ENCODE results near the gene ZSCAN30. TPM values are rescaled to one million over a fixed set of nuclear protein-coding genes. Genes with fewer than 3 reads are reported as not detected.
A peak's percentile ranks its signal among the peaks of the same experiment; 100 is the strongest.

Gene ZSCAN30
- total RNA-seq = 10 to 100 TPM; 12.1 to 27.2 (median 17.6) TPM

DNA sequence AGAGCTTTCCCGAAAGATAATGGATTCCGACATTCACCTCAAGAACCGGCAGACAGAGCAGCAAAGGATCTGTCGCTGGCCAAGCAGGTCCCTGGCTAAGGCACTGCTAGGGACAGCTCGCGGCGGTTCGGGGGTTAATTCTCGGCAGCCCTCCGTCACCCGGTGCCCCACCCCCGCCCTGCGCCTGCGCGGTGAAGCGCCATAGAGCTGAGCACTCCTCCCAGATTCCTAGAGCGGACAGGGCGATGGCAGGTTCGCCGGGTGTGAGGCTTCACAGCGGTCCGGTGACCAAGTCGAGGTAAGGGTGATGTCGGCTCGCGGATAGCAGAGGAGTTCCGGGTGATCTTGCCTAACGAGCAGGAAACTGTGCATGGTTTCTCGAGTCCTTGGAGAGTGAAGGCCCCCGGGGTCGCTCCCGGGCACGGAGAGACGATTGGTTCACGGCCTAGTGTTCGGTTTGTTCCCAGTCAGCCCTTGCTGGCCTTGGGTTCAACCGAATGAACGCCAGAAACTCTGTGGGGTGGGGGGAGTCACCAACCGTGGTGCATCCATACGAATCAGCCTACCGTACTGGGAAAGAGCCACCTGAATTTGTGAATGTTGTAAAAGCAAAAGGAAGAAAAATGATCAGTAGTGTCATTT is at the start of gene ZSCAN30:
Gene ZSCAN30 (minus strand): TSS at position 136 of the 642 bp plus-strand sequence. CDS start 25,877 bp downstream, outside the sequence.
- Histone ChIP-seq H3K4me1 (peaks cover 7 to 53% (median 16%) of the 10 kb centered on the region in 3 donors), H3K27me3 (no peaks in the 10 kb centered on the region), H3K27ac (peak within 1 kb of the TSS; percentile 62 to 93 (median 87)), H3K9me3 (no peaks in the 10 kb centered on the region), H3K36me3 (peaks cover 0 to 25% of the 10 kb centered on the region in 2 donors), H3K4me3 (peak within 1 kb of the TSS; percentile 61 to 79)
- ATAC-seq = peak; percentile 99
- WGBS, 2 donors (ENCODE audit: low coverage in 1 of 2) = 0% methylated on average over 7 to 9 of the region's 41 CpGs
- TF ChIP-seq EP300 (IDR thresholded peaks at IDR 0.05) = no peak
- peak; percentile 58 to 61 for TF ChIP-seq POLR2A (IDR thresholded peaks at IDR 0.05)
- TF ChIP-seq, protein P1, sequence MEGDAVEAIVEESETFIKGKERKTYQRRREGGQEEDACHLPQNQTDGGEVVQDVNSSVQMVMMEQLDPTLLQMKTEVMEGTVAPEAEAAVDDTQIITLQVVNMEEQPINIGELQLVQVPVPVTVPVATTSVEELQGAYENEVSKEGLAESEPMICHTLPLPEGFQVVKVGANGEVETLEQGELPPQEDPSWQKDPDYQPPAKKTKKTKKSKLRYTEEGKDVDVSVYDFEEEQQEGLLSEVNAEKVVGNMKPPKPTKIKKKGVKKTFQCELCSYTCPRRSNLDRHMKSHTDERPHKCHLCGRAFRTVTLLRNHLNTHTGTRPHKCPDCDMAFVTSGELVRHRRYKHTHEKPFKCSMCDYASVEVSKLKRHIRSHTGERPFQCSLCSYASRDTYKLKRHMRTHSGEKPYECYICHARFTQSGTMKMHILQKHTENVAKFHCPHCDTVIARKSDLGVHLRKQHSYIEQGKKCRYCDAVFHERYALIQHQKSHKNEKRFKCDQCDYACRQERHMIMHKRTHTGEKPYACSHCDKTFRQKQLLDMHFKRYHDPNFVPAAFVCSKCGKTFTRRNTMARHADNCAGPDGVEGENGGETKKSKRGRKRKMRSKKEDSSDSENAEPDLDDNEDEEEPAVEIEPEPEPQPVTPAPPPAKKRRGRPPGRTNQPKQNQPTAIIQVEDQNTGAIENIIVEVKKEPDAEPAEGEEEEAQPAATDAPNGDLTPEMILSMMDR (IDR thresholded peaks at IDR 0.05) = no peak
- TF ChIP-seq POLR2AphosphoS5 (IDR thresholded peaks at IDR 0.05) = peak; percentile 77

DNA sequence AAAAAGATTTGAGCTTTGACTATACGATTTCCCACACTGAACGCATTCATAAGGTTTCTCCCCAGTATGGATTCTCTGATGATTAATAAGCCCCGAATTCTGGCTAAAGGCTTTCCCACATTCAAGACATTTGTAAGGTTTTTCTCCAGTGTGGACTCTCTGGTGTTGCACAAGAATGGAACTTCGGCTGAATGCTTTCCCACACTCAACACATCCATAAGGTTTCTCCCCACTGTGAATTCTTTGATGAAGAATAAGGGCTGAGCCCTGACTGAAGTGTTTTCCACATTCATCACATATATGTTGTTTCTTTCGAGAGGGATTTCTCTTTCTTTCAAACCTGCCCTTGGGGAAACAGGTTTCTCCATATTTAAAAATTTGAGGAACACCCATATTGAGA is 47.3 kb upstream of the ZSCAN30 start:
- H3K36me3 ChIP-seq = peaks cover 37 to 83% of the 10 kb centered on the region in 2 donors
- no peak overlapping the region for H3K27ac ChIP-seq
- H3K4me1 ChIP-seq = peaks cover 0 to 55% (median 0%) of the 10 kb centered on the region in 3 donors
- H3K4me3 ChIP-seq = no peak overlapping the region
- WGBS, 2 donors (ENCODE audit: low coverage in 1 of 2) = 86 to 90% methylated on average over 5 of the region's 5 CpGs
- H3K27me3 ChIP-seq = no peaks in the 10 kb centered on the region
- TF ChIP-seq, protein P1 (IDR thresholded peaks at IDR 0.05) = no peak
- TF ChIP-seq POLR2AphosphoS5 (IDR thresholded peaks at IDR 0.05) = no peak
- no peak for TF ChIP-seq EP300 (IDR thresholded peaks at IDR 0.05)
- no peak for TF ChIP-seq POLR2A (IDR thresholded peaks at IDR 0.05)
- H3K9me3 ChIP-seq = no peaks in the 10 kb centered on the region
- ATAC-seq = no peak

DNA sequence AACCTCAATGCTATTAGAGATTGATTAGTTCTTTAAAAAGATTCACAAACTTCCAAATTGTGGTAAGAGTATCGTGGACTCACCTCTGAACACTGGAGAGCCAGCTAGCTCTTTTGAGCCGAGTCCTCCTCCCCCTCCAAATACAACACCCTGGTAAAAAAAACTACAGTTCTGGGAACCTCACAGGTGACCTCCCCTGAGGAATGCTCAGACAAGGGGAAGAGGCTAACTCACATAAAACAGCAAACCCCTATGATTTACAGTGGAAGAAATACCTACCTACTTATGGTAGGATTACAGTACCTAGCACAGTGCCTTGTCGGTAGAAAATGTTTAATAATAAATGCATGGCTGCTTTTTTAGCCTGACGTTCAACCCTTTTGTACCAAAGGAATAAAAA is 45.8 kb upstream of the ZSCAN30 start:
- Histone ChIP-seq H3K4me3 (no peak overlapping the region), H3K27me3 (no peaks in the 10 kb centered on the region), H3K9me3 (no peaks in the 10 kb centered on the region), H3K27ac (no peak overlapping the region), H3K36me3 (peaks cover 37 to 95% of the 10 kb centered on the region in 2 donors), H3K4me1 (peaks cover 0 to 41% (median 0%) of the 10 kb centered on the region in 3 donors)
- TF ChIP-seq, protein P1 (IDR thresholded peaks at IDR 0.05) = no peak
- no peak for TF ChIP-seq POLR2A (IDR thresholded peaks at IDR 0.05)
- TF ChIP-seq POLR2AphosphoS5 (IDR thresholded peaks at IDR 0.05) = no peak
- TF ChIP-seq EP300 (IDR thresholded peaks at IDR 0.05) = no peak
- WGBS, 2 donors (ENCODE audit: low coverage in 1 of 2) = 75 to 83% methylated on average over 3 to 4 of the region's 4 CpGs
- ATAC-seq = no peak

DNA sequence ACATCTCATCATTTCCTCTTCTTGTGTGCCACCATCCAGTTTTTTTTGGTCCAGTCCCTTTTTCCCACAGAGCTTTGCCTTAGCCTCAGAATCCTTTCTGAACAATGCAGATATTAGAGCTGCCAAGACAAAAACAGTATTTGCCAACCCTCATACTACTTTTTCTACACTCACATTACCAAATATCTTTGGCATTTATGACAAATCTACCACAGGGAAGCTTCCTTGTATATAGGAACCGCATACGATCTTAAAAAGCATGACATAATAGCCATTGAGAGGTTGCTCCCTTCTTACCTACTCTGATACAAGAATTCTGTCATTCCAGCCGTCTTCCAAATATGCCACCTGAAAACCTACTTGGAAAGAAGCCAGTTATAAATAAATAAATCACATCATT is 44.8 kb upstream of the ZSCAN30 start:
- Histone ChIP-seq H3K36me3 (peaks cover 37 to 87% of the 10 kb centered on the region in 2 donors), H3K4me1 (peaks cover 0 to 30% (median 0%) of the 10 kb centered on the region in 3 donors), H3K27ac (peak overlapping the region in 1 of 4 donors; percentile 18), H3K9me3 (no peaks in the 10 kb centered on the region), H3K4me3 (no peak overlapping the region), H3K27me3 (no peaks in the 10 kb centered on the region)
- TF ChIP-seq POLR2A (IDR thresholded peaks at IDR 0.05) = no peak
- no peak for TF ChIP-seq POLR2AphosphoS5 (IDR thresholded peaks at IDR 0.05)
- no peak for TF ChIP-seq EP300 (IDR thresholded peaks at IDR 0.05)
- TF ChIP-seq, protein P1 (IDR thresholded peaks at IDR 0.05) = no peak
- 70 to 79% methylated on average over 3 of the region's 3 CpGs for WGBS, 2 donors (ENCODE audit: low coverage in 1 of 2)
- ATAC-seq = no peak

DNA sequence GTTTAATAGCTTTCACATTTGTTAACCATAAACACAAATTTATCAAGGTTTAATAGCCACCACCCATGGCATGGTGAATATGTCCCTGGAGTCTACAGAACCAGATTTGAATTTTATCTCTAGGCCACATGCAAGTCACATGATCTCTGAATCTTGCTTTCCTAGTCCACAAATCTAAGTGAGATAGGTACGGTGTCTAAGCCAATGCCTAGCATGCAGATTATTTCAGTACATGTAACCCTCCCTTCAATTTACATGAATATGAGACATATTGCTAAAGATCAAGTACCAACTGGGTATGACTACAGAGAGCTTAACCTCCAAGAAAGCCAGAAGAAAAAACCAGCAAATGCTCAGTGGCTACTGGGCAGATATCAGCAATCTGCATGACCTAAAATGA is 44.2 kb upstream of the ZSCAN30 start:
- WGBS, 2 donors (ENCODE audit: low coverage in 1 of 2) = 100% methylated on average over 1 of the region's 1 CpG; no CpG with 5 or more reads in 1 of the 2 donors
- Histone ChIP-seq H3K36me3 (peaks cover 31 to 81% of the 10 kb centered on the region in 2 donors), H3K27me3 (no peaks in the 10 kb centered on the region), H3K9me3 (no peaks in the 10 kb centered on the region), H3K4me3 (no peak overlapping the region), H3K4me1 (peaks cover 0 to 24% (median 0%) of the 10 kb centered on the region in 3 donors), H3K27ac (no peak overlapping the region)
- no peak for ATAC-seq
- TF ChIP-seq, protein P1 (IDR thresholded peaks at IDR 0.05) = no peak
- TF ChIP-seq POLR2A (IDR thresholded peaks at IDR 0.05) (no peak), POLR2AphosphoS5 (IDR thresholded peaks at IDR 0.05) (no peak), EP300 (IDR thresholded peaks at IDR 0.05) (no peak)

All from gastroesophageal sphincter (tissue), 4 donors.